Vagina (tissue), 2 donors: ENCODE data around the gene TMEM107.
A peak's percentile ranks its signal among the peaks of the same experiment; 100 is the strongest.

Experiments
- CTCF ChIP-seq, 3 experiments: fragments of 450-650 bp in 2 of 3; fragments of 200-600 bp in 1 of 3; sonication (generic) in 1 of 3; IDR thresholded peaks; one replicate each; pipeline ENCODE4 v1.5.1; 2017 to 2019; ENCODE audit warnings: antibody characterized with exemption in 3 of 3, mild to moderate bottlenecking in 2 of 3, moderate library complexity in 2 of 3
- POLR2A ChIP-seq, 2 donors: fragments of 450-650 bp; IDR thresholded peaks; one replicate each; pipeline ENCODE4 v1.6.1; 2017; ENCODE audit warnings: antibody characterized with exemption in 2 of 2, mild to moderate bottlenecking in 2 of 2, moderate library complexity in 2 of 2
- POLR2AphosphoS5 ChIP-seq, 2 donors: sonication (generic); formaldehyde crosslinking; IDR thresholded peaks; one replicate each; pipeline ENCODE4 v1.9.0; 2017; ENCODE audit warnings: antibody characterized with exemption in 2 of 2, mild to moderate bottlenecking in 2 of 2, low read depth in 1 of 2; ENCODE audit not compliant: insufficient read depth in 1 of 2

GRCh38 chr17:8186446-8186786 is 10.2 kb upstream of the TMEM107 start:
- TF ChIP-seq CTCF (IDR thresholded peaks at IDR 0.05) (no peak), POLR2A (IDR thresholded peaks at IDR 0.05) (no peak), POLR2AphosphoS5 (IDR thresholded peaks at IDR 0.05; ENCODE audit: insufficient read depth in 1 of 2, low read depth in 1 of 2) (peak in 1 of 2 donors; percentile 66)
